Epithelial cell of proximal tubule (primary cell): ENCODE data around the gene GABRQ. TPM values are rescaled to one million over a fixed set of nuclear protein-coding genes. Genes with fewer than 3 reads are reported as not detected.

Experiments
- DNase-seq: peaks from one replicate; pipeline ENCODE4 v3.0.0-alpha.2; 2011; ENCODE audit warnings: low read depth
- H3K4me3 ChIP-seq: 2 replicates; pipeline ENCODE4 v1.5.1; 2011; ENCODE audit warnings: low read depth, mild to moderate bottlenecking, low read length
- CTCF ChIP-seq: conservative IDR thresholded peaks from 2 replicates; pipeline ENCODE4 v1.5.1; 2012; ENCODE audit warnings: low read depth, mild to moderate bottlenecking, low read length
- total RNA-seq: library from RNA; depleted of rRNA; stranded (reverse); fragments of >200 nt; gene quantifications from 2 replicates; pipeline ENCODE4 v1.2.3, GENCODE V29; 2015

GABRQ gene
- total RNA-seq, 1 donor from 2014 or later, result 0.06 TPM

GRCh38 chrX:152641996-152642395, 4.3 kb downstream of the GABRQ start:
- no peak for DNase-seq
- H3K4me3 ChIP-seq, result no peak overlapping the region
- TF ChIP-seq CTCF, result peak; percentile 12

DNA sequence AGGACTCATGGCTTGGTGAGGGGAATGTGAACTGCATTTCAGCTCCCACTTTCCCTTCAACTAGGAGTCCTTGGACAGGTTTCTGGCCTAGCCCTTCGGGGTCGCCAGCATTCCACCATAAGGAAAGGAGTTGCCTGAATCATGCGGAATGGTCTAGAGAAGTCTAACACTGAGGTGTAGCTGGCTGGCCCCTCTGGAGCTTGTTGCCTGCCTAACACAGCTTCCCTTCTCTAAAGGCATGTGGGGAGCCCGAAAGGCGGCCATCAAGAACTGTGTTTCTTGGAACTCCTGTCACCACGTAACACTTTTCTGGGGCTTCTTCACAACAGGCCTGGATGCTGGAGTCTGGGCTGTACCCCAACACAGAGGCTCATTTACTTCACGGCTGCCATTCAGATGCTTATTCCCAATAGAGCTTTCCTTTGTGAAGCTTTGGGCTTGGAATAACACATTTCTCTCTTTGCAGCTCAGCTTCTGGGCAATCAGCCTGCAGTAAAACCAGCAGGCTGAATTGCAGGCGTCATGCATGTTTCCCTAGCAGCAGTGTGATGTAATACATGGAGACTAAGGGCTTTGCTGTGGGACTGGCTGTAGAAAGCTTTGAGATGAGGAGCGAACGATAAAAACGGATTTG, 5.4 kb downstream of the GABRQ start:
- TF ChIP-seq CTCF, result no peak
- H3K4me3 ChIP-seq, result no peak overlapping the region
- DNase-seq, result no peak

GRCh38 chrX:152646961-152647360, 9.3 kb downstream of the GABRQ start:
- H3K4me3 ChIP-seq, result no peak overlapping the region
- no peak for DNase-seq
- TF ChIP-seq CTCF, result no peak

DNA sequence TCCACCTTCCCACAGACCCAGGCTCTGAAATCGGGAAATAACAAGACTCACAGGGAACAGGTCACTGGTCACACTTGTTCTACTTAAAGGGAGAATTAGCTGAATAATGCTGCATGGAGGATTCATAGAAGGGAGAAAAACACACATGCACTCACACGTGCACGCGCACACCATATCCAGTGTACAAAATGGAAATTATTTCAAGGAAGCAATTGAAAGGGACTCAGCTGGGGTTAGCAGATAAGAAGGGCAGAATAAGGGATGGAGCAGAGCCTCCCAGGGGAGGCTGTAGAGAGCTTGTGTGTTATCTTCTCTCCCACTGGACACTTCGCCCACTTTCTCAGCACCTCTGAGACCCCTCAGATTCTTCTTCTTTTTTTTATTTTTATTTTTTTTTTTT, 10.3 kb downstream of the GABRQ start:
- DNase-seq, result no peak
- TF ChIP-seq CTCF, result no peak
- no peak overlapping the region for H3K4me3 ChIP-seq

DNA sequence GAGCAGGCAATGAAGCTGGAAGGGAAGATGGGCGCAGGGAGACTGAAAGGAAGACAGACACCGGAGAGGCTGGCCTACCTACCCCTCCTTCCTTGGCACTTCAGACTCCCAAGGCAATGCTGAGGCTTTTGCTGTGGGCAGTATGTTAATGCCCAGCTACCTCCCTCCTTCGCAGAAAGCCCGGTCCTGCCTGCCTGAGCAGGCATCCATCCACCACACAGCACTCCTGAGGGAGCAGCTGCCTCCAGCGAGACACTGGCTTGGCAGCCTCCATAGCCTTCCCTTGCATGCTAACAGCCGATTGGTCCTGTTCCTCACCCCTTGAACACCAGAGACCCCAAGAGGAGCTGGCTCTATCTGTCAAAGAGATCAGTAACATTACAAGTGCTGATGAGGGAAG, 14.4 kb downstream of the GABRQ start:
- H3K4me3 ChIP-seq, result no peak overlapping the region
- no peak for TF ChIP-seq CTCF
- no peak for DNase-seq

- H3K4me3 ChIP-seq, result no peak overlapping the region
- TF ChIP-seq CTCF, result no peak
- DNase-seq, result no peak
These were observed 14.8 kb downstream of the GABRQ start for GRCh38 chrX:152652467-152652866.

- DNase-seq, result no peak
- no peak for TF ChIP-seq CTCF
- no peak overlapping the region for H3K4me3 ChIP-seq
These were observed 18.4 kb downstream of the GABRQ start for GRCh38 chrX:152656087-152656486.
